Activated gamma-delta T cell treated with anti-CD3 and anti-CD28 coated beads, Interleukin-2, amount 50 U/mL, for 16 hours (primary cell): ENCODE results near the gene DNAI1.

Experiments
- DNase-seq: peaks from one replicate; pipeline ENCODE4 v3.0.0-alpha.2; 2020; ENCODE audit warnings: low read depth

Gene DNAI1

DNA sequence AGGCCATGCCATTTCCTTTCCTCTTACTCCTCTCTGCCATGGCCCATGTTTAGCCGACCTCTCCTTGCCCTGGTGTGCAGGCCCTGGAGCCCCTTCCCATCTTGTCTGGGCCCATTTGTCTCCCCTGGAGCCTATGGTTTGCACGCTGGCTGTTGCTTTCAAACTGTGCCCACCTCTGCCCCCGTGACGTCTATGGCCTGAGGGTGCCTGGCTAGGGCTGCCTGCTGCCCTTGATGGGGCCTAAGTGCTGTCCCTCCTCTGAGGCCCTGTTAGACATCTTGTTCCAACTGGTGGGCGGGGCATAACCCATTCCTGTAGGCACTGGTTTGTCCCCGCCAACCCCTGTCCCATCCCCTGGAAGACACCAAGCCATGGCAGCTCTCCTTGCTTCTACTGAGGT, 86.9 kb downstream of the DNAI1 start:
- no peak for DNase-seq

DNA sequence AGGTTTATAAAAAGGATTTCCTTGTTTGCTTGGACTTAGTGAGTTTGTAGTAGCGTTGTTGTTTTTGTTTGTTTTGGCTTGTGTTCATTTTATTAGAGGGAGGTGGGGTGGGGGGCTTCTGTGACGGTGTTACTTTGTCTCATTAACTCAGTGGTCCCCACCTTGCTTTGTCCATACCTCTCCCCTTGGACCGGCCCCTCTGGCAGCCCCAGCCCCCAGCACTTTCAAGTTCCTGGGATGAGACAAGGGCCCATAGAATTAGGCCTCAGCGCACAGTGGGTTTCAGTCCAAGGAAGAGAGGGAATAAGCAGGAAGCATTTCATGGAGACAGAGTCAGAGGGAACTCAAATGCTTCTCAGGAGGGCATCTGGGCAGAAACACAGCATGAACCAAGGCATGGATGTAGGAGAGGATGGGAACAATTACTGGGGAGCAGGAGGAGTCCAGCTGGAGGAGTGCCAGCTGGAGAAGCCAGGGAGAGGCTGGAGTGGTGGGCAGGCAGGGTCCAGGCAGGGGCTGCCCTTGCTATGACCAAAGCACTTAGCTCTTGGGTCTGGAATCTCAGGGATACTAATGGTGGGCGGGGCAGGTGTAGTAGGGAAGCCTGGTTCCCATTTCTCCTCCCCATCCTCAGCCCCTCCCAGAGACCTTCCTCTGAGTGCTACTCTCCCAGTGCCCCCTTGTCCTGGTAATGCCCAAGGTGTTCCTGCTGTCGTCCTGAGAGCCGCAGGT, 87.7 kb downstream of the DNAI1 start:
- DNase-seq = no peak

DNA sequence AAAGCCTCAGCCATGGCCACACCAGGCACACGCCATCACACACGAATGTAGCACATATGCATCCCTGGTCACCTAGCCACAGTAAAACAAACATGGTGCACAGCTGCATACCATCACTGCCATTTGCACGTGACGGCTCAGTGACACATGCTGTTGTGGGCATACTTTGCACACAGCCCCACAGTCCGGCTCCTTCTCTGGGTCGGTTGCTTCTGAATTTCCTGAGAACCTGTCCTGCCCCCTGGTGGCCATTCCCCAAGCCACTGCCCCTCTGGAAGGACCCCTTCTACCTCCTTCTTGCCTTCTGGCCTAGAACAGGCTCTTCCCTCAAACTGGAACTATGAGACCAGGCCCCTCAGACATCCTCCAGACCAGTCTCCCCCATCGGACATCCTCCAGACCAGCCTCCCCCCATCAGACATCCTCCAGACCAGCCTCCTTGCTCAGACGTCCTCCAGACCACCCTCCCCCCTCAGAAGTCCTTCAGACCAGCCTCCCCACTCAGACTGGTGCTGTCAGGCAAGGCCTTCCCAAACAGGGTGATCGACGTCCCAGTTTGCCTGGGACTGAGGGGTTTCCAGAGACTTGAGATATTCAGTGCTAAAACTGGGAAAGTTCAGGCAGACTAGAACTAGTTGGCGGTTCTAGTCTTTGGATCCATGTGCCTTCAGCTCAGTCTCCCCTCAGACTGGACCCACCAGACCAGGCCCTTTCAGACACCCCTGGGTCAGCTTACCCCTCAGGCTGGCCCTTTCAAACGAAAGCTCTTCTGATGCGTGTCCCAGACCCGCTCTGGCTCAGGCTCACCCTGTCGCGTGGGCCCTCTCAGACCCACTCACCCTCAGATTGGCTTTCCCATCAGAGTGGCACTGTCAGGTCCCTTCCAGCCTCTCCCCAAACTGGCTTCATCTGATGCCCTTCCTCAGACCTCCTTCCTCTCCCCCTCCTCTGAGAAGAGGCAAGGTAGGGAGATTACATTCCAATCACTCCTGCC, 88.5 kb downstream of the DNAI1 start:
- peak; percentile 11 for DNase-seq

DNA sequence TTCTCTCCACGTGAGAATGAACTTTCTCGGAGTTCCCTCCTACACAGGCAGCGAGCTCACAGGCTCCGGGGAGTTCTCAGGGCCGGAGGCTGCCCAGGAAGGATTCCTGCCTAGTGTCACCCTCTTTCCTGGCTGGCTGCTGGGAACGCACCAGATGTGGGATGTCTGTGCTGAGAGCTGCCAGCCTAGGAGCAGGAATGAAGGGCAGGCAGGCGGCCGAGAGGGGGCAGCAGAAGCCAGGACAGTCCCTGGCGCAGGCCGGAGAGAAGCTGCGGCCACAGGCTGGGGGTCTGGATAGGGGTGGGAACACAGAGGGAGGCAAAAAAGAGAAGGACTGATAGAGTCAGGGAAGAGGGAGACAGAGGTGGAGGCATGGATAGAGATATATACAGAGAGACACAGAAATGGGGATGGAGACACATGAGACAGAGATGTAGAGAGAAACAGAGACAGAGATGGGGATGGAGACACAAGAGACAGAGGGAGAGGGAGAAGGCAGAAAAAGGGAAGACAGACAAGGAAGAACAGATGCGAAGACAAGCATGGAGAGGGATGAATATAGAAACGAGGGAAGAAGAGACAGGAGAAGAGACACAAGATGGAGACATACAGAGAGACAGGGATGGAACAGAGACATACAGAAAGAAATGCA, 89.5 kb downstream of the DNAI1 start:
- DNase-seq = no peak

DNA sequence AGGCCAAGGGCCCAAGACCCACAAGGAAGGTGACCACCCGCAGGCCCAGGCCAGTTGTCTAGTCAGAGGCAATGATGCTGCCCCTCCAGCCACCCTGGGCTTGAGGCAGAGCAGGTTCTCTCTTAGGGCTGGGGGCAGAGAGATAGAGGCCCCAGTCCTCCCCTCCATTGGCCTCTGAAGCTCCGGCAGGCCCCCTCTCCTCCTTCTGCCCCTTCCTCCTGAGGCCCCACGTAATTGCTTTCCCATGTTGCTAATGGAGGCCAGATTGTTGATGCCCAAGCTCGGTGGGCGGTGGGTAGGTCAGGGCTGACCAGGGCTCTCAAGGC, 90.8 kb downstream of the DNAI1 start:
- no peak for DNase-seq

DNA sequence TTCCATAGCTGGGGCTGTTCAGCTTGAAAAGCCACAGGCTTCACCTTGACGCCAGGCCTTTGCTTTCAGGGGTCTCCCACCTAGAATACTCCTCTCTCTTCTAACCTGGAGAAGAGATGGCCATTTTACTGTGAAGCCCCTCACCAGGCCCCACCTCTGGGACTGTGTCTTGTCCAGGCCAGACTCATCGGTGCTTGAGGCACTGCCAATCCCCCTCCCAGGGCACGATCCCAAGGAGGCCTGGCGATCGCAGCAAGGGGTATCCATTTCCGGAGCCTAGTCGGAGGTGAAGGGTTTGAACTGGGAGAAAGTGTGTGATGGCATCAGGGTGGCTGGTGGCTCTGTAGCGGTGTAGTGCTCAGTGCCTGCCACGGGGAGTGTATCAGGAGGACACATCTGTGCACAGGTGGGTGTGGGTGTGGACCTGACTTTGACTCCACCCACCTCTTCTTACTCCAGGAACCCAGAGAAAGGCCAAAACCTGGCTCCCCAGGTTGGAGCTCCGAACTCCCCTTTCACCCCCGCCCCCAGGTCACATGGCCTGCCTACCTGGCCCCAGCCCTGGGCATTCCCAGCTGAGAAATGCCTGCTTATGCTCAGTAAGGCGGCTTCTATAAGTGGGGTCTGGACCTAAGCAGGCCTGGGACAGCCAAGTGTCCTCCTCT, 91.5 kb downstream of the DNAI1 start:
- DNase-seq = no peak

DNA sequence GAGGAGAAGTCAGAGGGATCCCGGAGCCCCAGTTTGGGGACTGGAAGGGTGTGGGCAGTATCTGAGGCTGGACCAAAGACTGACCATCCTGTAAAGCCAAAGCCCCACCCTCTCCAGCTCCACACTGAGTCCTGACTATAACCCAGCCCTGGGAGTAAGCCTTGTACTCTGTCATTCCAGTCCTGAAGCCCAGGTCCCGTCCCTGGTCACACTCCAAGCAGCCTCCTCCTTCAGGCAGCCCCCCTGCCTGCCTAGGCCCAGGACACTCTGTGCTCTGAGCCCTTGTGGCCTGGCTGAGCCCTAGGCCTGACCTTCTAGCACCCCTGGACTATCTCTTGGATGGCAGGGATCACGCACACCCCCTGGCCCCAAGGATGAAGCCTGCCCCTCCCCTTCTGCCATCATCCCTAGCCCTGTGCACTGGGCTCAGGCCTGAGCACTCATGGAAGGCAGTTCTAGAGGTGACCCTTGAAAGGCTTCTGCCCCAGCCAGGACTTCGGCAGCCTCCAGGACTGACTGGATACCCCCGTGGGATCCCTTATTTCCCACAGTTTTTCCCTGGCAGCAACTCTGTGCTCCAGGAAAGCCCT, 92.2 kb downstream of the DNAI1 start:
- DNase-seq = no peak

DNA sequence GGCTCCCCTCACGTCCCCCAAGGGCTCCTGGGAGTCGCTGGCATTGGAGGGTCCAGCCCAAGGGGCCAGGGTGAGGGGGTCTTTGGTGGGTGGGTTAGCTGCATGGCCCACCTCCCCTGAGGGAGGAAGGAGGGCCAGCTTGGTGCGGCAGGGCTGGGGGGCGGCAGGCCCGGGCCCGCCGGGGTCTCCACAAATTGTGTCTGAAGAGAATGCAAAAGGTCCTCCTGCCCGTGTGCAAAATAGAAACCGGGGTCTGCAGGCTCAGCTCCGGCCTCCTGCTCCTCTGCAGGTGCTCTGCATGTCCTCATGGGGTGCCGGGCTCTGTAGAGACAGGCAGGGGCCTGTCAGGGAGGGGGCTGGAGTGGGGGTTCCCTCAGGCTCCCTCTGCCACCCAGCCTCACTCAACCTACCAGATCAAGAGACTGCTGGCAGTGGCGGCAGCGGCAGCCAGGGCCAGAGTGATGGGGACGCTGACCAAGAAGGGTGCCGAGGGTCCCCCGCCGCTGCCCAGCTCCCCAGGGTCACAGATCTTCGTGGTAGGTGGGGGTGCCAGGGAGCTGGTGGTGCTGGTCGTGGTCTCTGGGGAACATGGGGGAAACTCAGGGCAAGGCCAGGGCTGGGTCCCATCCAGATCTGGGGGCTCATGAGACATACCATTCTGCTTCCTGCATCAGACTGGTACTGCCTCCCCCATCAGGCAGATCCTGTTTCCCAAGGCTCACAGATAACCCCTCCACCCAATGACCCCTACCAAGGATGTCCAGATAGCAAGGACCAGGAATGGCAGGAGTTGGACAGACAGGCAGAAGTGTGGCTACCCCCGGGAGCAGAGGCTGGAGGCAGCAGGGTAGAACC, 93.4 kb downstream of the DNAI1 start:
- DNase-seq = no peak

DNA sequence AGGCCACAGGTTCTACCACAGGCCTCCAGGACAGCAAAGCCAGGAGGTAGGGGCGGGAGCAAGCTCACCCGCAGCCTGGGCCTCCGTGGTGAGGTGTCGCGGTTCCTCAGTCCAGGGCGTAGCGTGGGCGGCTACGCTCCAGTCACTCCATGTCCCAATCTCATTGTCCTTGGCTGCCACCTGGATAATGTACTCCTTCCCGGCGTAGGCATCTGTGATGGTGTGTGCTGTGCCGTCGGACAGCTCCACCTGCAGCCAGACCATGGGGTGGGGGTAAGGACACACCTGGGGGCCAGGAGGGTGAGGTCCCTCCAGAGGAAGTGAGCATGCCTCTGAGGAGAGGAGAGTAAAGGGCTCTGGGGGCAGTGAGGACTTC, 94.0 kb downstream of the DNAI1 start:
- no peak for DNase-seq

DNA sequence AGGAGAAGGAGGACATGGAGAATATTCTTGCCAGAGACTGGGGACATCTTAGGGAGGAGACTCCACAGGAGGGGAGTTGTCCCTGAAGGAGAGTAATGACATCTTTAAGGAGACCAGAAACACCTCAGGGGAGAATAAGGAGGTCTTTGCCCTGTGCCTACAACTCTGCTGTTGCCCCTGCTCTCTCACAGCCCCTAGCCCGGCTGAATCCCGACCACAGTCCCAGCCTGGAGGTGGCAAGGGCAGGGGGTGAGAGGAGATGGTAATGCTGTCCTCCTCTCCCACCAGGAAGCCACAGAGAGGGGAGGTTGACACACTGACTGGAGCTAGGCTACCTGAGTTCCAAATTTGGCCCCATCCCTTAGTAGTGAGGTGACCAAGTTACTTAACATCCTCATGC, 94.4 kb downstream of the DNAI1 start:
- DNase-seq = no peak

DNA sequence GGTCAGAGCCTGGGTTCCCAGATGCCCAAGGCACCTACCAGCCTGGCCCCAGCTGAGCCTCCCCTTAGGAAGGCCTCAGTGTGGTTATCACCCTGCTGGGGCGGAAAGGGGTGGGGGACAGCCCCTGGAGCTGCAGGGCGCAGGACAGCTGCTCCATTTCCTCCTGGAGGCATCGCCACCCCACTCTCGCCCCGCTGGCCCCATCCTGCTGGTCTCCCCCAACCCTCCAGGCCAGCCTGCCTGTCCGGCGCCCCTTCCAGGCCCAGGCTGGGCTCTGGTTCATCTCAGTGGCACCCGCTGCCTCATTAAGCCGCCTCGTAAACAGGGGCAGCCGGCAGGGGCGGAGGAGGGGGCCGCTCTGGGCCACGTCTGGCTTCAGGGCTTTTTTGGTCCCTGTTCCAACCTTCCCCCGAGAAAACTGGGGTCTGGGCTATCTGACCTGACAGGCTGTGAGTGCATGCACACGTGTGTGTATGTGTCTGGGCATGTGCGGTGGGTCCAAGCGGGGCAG, 95.0 kb downstream of the DNAI1 start:
- DNase-seq = no peak

DNA sequence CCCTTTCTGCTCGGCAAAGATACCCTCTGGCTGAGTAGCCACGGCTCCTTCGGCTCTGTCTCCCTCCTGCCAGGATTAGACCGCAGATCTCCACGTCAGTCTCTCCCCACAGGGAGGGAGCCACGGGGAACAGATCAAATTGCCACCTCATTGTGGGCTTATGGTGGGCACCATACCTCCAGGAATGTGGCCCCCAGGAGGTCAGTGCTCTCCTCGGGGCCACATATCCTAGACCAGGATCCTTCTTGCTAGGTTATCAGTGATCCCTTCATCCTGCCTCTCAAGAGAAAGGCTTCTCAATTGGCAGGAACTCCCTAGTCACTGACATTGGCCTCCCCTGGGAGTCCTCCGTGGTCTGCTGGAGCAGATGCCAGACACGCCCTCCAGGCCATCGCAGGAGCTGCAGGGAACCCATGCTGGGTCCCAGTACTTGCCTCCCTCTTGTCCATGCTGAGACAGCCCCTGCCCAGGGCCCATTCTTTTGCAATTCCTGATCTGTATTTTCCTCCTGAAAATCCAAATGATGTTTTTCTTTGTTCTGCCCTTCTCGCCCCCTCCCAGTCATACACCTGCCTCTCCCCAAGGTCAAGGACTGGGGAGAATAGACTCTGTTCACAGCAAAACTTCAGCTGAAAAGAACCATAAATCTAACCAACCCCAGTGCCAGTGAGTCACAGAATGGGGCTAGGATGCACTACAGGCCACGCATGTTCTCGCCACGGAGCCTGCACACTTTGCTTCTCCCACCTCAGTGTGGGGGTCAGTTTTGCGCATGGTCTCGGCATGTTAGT, 95.8 kb downstream of the DNAI1 start:
- no peak for DNase-seq

DNA sequence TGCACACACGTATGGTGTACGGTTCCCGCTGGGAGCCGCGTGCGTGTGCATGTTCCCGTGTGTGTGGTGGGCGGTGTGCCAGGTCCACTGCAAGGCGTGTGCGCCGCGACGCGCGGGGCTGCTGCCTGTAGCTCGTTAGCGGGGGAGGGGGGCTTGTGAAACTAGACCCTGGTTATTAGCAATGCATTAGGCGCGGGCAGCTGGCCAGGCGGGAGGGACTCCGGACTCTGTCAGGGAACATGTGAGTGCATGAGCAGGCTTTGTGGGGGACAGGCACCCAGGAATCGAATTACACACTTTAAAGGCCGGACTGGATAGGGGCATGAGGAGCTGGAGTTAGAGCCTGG, 96.4 kb downstream of the DNAI1 start:
- no peak for DNase-seq

DNA sequence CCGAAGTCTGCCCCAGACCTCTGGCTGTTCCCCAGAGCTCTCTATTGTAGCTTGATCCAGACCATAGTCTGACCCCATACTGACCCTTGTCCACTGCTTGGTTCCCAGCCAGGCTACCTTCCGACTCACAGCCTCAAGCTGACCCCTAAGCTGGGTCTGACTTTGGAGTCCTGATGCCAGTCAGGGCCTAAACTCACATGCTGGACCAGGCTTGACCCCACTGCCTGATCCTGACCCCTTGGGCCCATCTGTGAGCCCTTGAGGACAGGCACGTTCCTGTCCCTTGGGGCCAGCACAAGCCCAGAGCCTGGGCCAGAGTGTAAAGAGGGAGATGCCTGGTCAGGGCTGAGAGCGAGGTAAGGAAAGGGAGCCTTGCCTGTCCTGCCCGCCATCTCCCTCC, 96.9 kb downstream of the DNAI1 start:
- no peak for DNase-seq

DNA sequence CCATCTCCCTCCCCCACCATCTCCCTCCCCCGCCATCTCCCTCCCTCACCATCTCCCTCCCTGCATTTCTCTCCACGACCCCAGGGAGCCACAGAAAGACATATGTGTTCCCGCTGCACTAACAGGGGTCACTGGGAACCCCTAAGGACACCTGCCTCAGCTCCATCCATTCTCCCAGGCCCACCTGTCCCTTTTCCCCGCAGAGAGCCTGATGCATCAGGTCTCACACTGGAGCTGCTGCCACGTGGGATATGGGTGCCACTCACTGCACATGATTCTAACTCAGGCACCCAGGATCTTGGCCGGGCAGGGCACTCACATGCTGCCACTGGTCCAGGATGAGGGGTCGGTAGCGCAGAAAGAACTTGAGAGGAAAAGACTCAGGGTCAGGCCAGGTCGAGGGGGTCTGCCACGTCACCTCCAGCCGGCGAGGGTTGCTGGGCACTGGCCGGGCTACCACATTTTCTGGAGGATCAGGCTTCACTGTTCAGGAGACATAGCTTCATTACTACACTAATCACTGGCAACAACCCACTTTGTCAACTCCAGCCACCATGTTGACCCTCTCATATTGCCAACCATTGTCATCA, 97.4 kb downstream of the DNAI1 start:
- no peak for DNase-seq

DNA sequence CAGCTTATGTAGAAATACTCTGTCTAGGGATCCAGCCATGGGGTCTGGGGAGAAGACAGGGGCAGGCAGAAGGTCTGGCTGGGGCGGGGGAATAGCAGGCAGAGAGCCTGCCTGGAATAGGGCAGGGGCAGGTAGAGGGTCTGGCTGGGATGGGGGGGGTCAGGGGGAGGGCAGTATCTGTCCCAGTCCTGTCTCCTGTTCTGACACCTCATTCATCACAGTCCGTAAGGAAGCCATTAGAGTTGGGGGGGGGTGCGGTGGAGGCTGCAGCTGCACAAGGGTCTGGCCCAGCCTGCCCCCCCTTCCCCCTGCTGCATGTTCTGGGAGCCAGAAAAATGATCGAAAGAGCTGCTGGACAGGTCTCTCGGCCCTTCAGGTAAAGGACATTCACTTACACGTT, 98.3 kb downstream of the DNAI1 start:
- DNase-seq = no peak

DNA sequence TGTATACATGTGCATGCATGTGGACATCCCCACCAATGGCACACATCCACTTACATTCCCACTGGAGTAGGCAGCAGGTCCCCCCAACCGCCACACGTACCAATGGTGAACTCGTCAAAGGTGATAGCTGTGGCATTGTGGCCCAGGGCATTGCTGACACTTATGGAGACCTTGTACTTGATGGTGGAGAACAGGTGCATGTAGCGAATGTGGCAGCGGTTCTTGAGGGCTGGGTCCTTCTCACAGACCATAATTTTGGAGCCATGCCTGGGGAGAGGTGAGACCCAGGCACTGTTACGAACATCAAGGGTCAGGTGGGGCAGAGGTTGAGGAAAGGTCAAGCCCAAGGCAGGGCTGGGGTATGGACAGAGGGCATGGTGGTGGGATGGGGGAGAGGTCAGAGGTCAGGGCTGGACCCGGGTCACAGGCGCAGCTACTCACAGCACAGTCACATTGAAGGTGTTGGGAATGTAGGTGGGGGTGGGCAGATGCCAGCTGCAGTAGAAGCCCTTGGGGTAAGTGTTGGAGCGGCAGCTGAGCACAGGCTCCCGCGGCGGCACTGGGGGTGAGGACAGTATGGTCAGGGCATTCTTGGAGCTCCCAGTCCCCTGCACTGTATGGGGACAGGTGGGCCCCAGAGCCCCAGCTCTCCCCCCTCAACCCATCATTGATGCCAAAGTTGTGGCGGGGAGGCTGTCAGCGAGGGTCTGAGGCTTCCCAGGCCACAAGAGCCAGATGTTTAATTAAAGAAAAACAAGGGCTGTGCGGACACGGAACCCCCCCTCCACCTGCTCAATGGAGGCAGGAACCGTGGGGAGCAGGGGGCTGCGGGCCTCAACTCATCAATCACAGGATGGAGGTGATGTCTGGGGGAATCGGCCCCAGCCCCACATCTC, 99.1 kb downstream of the DNAI1 start:
- DNase-seq = no peak

DNA sequence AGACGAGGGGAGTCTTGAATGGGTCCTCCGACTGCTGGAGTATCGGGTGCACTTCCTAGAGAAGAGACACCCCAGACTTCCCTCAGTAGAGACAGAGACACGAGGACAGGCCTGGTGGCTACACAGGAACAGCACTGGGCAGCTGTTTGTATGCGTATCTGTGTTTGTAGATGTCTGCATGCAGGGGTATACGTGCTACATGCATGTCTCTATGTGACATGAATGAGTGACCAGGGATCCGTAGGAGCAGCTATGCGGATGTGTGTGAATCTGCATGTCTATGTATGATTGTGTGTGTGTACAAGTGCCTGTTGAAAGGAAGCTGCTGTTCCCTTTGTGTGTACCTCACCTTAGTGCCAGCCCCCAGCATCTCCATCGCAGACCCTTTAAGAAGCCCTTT, 99.8 kb downstream of the DNAI1 start:
- DNase-seq = no peak
